Stimulated activated CD4-positive, alpha-beta T cell treated with anti-CD3 and anti-CD28 coated beads, Interleukin-1b, Interleukin-23, amount 100 ng/mL, for 24 hours (primary cell): ENCODE measurements around the gene SPATA24.
"Not testable (repeated sequence)": the region's sequence is repeated elsewhere in the genome, so short reads cannot be mapped to it uniquely, and the experiment has no call there.

Source experiments
- DNase-seq, 4 experiments: peaks; one replicate each; pipeline ENCODE4 v3.0.0-alpha.2; 2020; ENCODE audit warnings: low read depth in 4 of 4, low spot score in 1 of 4

Gene SPATA24

DNA sequence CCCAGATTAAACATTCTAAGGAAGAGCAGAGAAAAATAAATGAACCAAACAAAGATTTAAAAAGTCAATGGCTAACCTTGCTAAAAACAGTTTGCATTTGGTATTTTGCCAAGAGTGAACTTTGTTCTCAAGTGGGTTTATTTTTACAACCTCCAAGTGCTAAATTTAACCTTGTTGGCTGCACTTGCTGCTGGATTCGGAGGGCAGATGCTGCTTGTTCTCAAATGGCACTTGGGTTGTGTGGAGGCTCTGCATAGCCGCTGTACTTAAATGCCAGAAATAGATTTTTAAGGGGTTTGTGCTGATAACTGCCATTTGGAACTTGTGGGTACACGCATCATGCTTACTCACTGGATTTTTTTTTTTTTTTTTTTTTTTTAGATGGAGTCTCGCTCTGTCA, 13.3 kb upstream of the SPATA24 start:
- DNase-seq = no peak

DNA sequence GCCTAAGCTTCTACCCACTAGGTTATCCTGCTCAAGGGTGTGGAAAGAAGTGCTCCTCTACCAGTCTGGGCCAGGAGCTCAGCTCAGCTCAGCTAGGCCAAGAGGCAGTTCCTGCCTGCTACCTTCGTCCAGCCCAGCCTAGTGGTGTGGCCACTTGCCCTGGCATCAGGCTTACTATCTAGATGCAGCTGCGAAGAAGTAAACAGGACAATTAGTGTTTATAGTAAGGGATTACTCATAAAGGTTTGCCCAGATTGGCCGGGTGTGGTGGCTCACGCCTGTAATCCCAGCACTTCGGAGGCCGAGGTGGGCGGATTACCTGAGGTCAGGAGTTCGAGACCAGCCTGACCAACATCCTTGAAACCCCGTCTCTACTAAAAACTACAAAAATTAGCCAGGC, 12.8 kb upstream of the SPATA24 start:
- no peak for DNase-seq

DNA sequence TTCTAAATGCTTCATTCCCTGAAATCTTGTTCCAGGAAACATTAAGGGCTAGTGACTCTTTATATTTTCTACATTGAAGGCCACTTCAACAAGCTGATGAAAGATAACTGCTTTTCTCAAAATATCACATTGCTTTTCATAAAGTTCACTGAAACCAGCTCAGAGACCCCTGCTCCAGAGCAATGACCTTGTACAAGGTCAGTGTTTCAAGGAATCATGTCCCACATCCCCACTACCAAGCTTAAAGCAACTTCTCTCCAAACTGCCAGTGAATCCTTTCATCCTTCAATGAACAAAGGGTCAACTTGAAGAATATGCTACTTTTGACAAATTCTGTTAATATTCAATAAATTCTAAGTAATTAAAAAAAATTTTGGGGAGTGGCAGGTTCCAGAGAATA, 12.0 kb upstream of the SPATA24 start:
- no peak for DNase-seq

GRCh38 chr5:139415221-139415861, 11.5 kb upstream of the SPATA24 start:
- no peak for DNase-seq

DNA sequence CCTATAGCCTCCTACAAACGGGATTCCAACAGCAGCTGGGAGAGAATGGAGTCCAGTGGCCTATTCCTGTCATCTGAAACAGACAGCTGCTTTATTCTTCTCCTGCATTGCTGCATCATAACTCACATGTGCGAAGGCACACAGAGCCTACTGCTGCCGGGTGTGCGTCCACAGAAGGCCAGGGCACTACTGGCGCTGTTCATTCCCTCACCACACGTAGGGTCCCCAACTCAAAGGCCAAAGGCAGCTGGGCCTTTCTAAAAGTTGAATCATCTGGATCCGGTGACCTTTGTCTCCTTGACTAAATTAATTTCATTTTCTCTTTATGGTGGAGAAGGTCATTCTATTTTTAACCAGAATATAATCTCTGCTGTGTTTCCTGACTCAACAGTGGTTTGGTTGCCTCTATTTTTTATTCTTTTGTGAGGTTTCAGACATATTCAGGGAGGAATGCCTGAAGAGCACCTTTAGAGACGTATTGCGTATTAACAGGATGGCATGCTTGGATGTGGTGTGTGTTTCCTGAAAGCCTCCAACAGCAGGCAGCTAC, 10.8 kb upstream of the SPATA24 start:
- no peak for DNase-seq

DNA sequence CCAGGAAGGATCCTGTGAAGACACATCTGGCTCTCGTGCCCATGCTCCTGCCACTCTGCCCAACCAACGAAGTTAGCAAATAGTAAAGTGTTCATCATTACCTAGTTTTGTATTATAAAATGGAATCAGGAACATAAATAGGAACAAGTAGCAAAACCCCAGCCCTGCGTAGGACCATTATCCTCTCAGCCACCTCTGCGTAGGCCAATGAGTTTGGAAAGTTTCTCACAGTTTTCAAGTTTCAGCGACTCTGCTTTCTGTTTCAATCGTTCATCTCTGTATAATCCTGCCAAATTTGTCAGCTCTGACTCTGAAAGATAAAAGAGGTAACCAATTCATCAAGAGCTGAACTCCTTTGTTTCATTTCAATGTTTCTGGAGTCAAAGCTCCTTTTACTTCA, 10.1 kb upstream of the SPATA24 start:
- no peak for DNase-seq

GRCh38 chr5:139413153-139413552, 9.3 kb upstream of the SPATA24 start:
- DNase-seq = no peak

- no peak for DNase-seq
Observed at GRCh38 chr5:139410993-139411828, 7.3 kb upstream of the SPATA24 start.

DNA sequence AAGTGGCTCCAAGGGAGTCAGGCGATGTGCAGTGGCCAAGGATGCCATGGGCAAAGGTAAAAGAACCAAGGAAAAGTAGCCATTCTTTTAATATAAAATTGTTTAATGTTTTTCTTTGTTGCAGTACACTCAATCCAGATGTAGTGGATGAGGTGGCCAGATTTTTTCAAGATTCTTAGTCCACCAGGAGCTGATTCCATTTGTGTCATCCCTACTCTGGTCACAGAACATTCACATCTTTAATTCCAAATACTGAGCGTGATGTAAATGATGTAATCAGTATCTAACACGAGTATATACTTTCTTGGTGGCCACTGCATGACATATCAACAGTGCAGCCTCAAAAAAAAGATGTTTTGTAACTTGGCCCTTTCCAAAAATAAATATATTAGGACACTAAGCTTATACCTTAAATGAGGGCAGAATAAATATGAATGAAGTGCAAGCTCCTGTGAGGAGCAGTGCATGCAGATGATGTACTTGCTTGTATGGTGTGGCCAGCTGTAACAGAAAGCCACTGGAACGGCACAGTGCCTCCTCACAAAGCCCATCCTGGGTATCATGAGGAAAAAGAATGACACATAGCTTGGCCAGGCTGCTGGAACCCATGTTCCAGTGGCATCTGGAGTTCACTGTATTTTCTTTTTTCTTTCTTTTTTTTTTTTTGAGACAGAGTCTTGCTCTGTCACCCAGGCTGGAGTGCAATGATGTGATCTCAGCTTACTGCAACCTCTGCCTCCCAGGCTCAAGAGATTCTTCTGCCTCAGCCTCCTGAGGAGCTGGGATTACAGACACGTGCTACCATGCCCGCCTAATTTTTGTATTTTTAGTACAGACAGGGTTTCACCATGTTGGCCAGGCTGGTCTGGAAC, 6.5 kb upstream of the SPATA24 start:
- no peak for DNase-seq

GRCh38 chr5:139409116-139409515, 5.2 kb upstream of the SPATA24 start:
- DNase-seq = not testable (repeated sequence)

- no peak for DNase-seq
Observed at GRCh38 chr5:139408191-139408590, 4.3 kb upstream of the SPATA24 start.

- no peak for DNase-seq
Observed at GRCh38 chr5:139407517-139407916, 3.6 kb upstream of the SPATA24 start.

GRCh38 chr5:139406963-139407362, 3.1 kb upstream of the SPATA24 start:
- no peak for DNase-seq

GRCh38 chr5:139404484-139404840, 573 bp upstream of the SPATA24 start:
- DNase-seq = no peak

- no peak for DNase-seq
Observed at GRCh38 chr5:139403418-139403786, 487 bp downstream of the SPATA24 start.

GRCh38 chr5:139402561-139403158, 1.2 kb downstream of the SPATA24 start:
- no peak for DNase-seq

DNA sequence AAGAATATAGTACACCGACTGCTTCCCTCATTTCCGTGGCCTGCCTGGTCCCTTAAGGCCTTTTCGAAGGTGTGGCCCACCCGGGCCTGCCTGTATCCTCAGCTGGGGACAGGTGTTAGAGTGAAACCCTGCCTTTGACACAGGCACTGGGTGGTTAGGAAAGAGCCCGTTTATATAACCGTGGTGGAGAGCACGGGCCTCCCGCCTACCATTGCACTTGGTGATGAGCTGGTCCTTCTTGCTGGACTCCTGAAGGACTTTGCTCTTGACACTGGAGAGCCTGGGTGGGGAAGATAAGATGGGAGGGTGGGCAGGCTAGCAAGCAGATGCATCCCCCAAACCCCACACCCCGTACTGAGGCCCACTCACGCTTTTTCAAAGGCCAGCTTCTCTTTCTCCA, 2.3 kb downstream of the SPATA24 start:
- DNase-seq = no peak

- no peak for DNase-seq
Observed at GRCh38 chr5:139399501-139400121, 4.3 kb downstream of the SPATA24 start.

GRCh38 chr5:139397921-139398320, 6.0 kb downstream of the SPATA24 start:
- no peak for DNase-seq

- DNase-seq = no peak
Observed at GRCh38 chr5:139396691-139397090, 7.2 kb downstream of the SPATA24 start.
